Putamen (tissue), 1 donor: ENCODE results near the gene CYP26B1.

ENCODE experiments used
- DNase-seq: peaks from one replicate; pipeline ENCODE4 v3.0.0-alpha.2; 2016; ENCODE audit warnings: low spot score

The CYP26B1 gene

DNA sequence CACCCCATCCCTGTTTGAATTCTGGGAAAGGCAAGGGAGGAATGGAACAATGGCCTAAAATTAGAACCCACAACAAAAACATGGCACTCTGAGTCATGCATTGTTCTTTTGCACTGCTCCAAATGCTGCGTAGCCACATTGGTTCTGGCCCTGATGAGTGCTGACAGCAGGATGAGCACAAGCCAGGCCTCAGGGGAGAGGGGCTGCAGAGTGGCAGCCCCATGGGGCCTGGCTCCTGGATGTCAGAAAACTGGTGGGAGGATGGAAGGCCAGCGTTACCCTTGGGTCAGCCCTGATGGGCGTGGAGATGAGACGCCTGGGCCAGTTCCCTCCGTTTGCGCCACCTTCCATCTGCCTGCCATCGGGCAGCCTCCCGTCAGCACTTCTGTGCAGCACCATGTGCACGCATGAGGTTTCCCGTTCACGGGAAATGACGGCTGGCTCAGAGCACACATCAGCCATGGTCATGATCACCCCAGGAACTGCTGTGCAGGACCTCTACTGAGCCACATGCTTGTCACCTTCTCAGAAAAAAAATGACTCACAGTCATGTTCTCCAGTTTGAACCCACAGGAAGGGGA lies 65.6 kb downstream of the CYP26B1 start:
- DNase-seq, result no peak

DNA sequence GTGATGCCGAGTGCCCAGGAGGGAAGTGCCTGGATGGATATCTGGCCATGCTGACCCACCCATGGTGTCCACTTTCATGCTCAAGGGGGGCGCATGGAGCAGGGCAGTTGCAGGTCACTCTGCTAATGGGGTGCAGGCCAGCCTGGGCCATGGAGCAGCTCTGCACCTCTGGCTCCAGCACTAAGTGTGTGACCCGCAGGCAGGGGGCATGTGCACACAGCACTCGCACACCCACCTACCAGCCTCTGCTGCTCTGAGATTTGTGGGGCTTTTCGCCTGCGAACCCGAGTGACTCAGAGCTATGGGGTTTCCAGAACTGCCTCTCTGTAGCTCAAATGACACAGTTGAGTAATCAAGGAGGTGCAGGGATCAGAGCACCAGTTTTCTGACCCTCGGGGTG lies 66.2 kb downstream of the CYP26B1 start:
- peak; percentile 18 for DNase-seq

DNA sequence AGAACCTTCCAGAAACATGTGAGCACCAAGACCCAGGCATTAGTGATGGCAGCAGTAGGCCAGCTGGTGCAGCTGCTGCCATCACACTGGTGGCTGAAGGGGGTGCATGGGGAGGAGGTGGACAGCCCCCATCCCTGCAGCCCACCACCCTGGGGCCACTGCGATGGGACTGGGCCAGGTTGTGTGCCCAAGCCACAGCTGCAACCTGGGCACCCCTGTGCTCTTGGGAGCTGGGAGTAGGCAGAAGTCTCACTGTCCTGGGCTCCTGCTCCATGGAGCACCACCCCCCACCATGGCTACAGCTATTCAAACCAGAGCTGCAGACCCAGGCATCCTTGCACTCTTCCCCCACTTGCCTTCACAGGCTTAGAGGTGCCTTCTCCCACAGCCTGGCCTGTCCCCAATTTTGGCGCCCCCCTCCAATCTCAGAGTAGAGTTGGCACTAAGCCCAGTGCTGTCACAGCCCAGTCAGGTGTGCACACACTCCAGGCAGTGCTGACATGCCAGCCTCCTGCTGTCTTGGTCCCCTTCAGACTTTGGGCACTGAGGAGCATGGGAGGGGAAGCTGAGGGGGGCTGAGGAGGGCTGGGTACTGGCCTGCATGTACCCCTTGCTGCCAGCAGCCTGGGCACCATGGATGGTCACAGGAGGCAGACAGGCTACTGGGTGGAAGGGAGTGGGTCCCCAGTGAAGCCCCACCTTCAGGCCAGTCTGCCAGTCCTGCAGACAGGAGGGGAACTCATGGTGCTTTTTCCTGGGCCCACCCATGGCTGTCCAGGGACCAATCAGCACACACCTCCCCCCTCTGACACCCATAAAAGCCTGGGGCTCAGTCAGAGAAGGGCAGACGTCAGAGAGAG lies 67.1 kb downstream of the CYP26B1 start:
- DNase-seq, result no peak
